ENCODE measurements around the gene UNC13A. TPM values are rescaled to one million over a fixed set of nuclear protein-coding genes. Genes with fewer than 3 reads are reported as not detected.
A peak's percentile ranks its signal among the peaks of the same experiment; 100 is the strongest.
"Not testable (repeated sequence)": the region's sequence is repeated elsewhere in the genome, so short reads cannot be mapped to it uniquely, and the experiment has no call there.

The UNC13A gene
- total RNA-seq, 1 experiment from 2014 or later, result under 0.01 TPM

- H3K9me3 ChIP-seq (ENCODE audit: low read length), result no peaks in the 10 kb centered on the region
- no peak overlapping the region for H3K9ac ChIP-seq (ENCODE audit: low read length)
- H3K9me2 ChIP-seq (replicated peaks; ENCODE audit: insufficient read depth, low read length), result no peaks in the 10 kb centered on the region
- no peaks in the 10 kb centered on the region for H3K4me1 ChIP-seq (ENCODE audit: low read length)
- H2AFZ ChIP-seq (ENCODE audit: low read length), result no peak overlapping the region; the same call in 1 of the 2 replicates
- peaks cover 18% of the 10 kb centered on the region for H3K36me3 ChIP-seq (ENCODE audit: insufficient read depth, low read length)
- no peaks in the 10 kb centered on the region for H3K27me3 ChIP-seq (ENCODE audit: low read length)
- DNase-seq, result peak; percentile 96
- H3K4me2 ChIP-seq (ENCODE audit: low read depth, low read length, poor library complexity, severe bottlenecking), result no peak overlapping the region
- no peaks in the 10 kb centered on the region for H3K79me2 ChIP-seq (ENCODE audit: low read length)
- H3K27ac ChIP-seq (ENCODE audit: low read length), result no peak overlapping the region
- H4K20me1 ChIP-seq (ENCODE audit: insufficient read depth, low read depth, low read length), result peaks cover 12% of the 10 kb centered on the region; the same call in 1 of the 2 replicates
- H3K4me3 ChIP-seq (ENCODE audit: low read length), result no peak overlapping the region
Measured at GRCh38 chr19:17579661-17580244, 108.4 kb downstream of the UNC13A start.

DNA sequence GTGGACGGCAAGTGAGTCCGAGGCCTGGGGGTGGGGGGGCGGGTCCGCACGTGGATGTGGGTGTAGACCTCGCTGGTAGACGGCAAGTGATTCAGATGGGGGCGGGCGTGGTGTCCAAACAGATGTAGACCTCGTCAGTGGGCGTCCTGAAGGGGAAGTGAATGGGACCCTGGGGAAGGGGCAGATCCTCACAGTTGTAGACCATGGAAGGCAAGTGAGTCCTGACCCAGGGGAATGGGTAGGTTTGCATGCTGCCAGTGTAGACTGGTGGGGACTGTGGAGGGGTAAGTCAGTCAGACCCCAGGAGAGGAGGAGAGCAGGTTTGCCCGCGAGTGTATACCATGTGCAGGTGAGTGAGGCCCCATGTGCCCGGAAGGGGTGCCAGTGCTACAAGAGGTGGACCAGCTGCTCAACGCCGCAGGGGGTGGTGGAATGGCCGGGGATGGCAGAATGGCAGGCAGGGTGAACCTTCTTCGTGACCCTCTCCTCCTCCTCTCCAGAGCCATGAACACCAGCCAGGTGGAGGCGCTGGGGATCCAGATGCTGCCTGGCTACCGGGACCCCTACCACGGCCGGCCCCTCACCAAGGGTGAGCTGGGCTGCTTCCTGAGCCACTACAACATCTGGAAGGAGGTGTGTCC, 110.6 kb downstream of the UNC13A start:
- H3K9me3 ChIP-seq (ENCODE audit: low read length), result no peaks in the 10 kb centered on the region
- no peak overlapping the region for H3K4me2 ChIP-seq (ENCODE audit: low read depth, low read length, poor library complexity, severe bottlenecking)
- H4K20me1 ChIP-seq (ENCODE audit: insufficient read depth, low read depth, low read length), result peaks cover 12% of the 10 kb centered on the region; the same call in 1 of the 2 replicates
- H3K79me2 ChIP-seq (ENCODE audit: low read length), result no peaks in the 10 kb centered on the region
- no peaks in the 10 kb centered on the region for H3K4me1 ChIP-seq (ENCODE audit: low read length)
- no peak overlapping the region for H3K4me3 ChIP-seq (ENCODE audit: low read length)
- H3K36me3 ChIP-seq (ENCODE audit: insufficient read depth, low read length), result peaks cover 19% of the 10 kb centered on the region
- H3K27ac ChIP-seq (ENCODE audit: low read length), result no peak overlapping the region
- no peak for DNase-seq
- no peak overlapping the region for H2AFZ ChIP-seq (ENCODE audit: low read length)
- H3K9ac ChIP-seq (ENCODE audit: low read length), result no peak overlapping the region
- H3K27me3 ChIP-seq (ENCODE audit: low read length), result no peaks in the 10 kb centered on the region
- no peaks in the 10 kb centered on the region for H3K9me2 ChIP-seq (replicated peaks; ENCODE audit: insufficient read depth, low read length)

DNA sequence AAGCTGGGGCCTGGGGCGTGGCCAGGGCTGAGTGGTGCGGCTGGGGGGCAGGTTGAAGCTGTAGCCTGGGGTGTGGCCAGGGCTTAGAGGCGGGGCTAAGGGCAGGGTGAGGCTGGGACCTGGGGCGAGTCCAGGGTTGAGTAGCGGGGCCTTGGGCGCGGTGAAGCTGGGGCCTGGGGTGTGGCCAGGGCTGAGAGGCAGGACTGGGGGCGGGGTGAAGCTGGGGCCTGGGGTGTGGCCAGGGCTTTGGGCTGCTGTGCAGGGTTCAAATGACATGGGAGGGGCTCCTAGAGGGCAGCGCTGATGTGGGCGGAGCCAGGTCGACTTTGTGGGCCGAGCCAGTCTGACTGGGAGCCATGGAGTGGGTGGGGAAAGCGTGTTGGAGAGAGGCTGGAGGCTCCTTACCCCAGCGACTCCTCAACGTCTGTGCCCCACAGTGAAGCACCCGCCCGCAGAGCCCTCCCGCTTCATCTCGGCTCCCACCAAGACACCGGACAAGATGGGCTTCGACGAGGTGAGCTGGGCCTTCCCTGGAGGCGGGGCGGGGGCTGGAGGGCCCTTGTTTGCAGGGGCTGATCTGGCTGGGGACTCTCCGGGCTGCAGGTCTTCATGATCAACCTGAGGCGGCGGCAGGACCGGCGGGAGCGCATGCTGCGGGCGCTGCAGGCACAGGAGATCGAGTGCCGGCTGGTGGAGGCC, 111.2 kb downstream of the UNC13A start:
- Histone ChIP-seq H3K79me2 (ENCODE audit: low read length) (no peaks in the 10 kb centered on the region), H3K4me2 (ENCODE audit: low read depth, low read length, poor library complexity, severe bottlenecking) (no peak overlapping the region), H3K4me3 (ENCODE audit: low read length) (no peak overlapping the region), H3K9ac (ENCODE audit: low read length) (no peak overlapping the region), H3K27ac (ENCODE audit: low read length) (no peak overlapping the region), H2AFZ (ENCODE audit: low read length) (no peak overlapping the region), H3K36me3 (ENCODE audit: insufficient read depth, low read length) (peaks cover 21% of the 10 kb centered on the region), H3K27me3 (ENCODE audit: low read length) (no peaks in the 10 kb centered on the region), H3K9me2 (replicated peaks; ENCODE audit: insufficient read depth, low read length) (no peaks in the 10 kb centered on the region), H3K4me1 (ENCODE audit: low read length) (no peaks in the 10 kb centered on the region), H4K20me1 (ENCODE audit: insufficient read depth, low read depth, low read length) (peaks cover 12% of the 10 kb centered on the region; the same call in 1 of the 2 replicates), H3K9me3 (ENCODE audit: low read length) (no peaks in the 10 kb centered on the region)
- DNase-seq, result peak; percentile 79

DNA sequence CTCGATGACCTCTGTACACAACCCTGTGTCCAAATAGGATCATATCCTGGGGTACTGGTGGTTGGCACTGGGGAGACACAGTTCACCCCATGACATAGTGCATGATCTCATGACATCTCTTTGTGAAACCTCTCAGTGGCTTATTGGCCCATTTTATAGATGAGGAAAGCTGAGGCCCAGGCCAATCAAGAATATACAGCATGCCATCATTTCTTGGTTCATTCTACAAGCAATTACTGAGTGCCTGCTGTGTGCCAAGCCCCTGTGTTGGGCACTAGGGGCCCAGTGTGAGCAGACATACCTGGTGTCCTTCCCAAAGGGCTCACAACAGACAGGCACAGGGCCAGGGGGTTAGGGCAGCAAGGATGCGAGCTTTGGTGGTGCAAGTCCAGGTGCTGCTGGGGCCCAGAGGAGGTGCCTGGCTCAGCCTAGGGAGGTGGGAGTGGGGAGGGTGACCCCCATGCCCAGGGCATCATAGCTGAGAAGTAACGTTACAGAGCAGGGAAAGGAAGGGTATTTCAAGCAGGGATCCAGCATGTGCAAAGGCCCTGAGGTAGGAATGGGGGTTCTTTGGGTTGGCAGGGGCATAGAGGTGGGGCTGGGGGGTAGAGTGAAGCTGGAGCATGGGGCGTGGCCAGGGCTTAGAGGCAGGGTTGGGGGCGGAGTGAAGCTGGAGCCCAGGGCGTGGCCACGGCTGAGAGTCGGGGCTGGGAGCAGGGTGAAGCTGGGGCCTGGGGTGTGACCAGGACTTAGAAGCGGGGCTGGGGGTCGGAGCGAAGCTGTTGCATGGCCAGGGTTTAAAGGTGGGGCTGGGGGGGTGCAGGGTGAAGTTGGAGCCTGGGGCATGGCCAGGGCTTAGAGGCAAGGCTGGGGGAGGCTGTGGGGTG, 112.0 kb downstream of the UNC13A start:
- H4K20me1 ChIP-seq (ENCODE audit: insufficient read depth, low read depth, low read length), result peaks cover 8% of the 10 kb centered on the region; the same call in 1 of the 2 replicates
- peaks cover 15% of the 10 kb centered on the region for H3K36me3 ChIP-seq (ENCODE audit: insufficient read depth, low read length)

DNA sequence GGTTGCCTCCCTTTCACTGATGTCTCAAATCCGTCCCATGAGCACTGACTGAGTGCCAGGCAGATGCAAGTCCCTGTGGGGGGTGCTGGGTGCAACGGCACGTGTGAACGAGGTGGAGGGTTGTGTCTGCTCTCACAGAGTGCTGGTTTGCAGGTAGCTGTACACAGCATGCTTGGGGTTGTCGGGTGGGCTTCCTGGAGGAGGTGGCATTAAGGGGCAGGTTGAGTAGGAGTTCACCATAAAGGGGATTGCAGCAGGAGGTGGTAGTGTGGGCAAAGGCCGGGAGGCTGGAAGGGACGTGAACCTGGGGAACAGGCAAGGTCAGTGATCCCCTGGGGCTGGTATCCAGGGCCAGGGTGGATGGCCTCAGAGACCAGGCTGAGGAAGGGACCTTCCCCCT, 115.5 kb downstream of the UNC13A start:
- Histone ChIP-seq H3K27ac (ENCODE audit: low read length) (no peak overlapping the region), H3K4me1 (ENCODE audit: low read length) (no peaks in the 10 kb centered on the region), H3K4me2 (ENCODE audit: low read depth, low read length, poor library complexity, severe bottlenecking) (no peak overlapping the region), H3K9me2 (replicated peaks; ENCODE audit: insufficient read depth, low read length) (no peaks in the 10 kb centered on the region), H2AFZ (ENCODE audit: low read length) (no peak overlapping the region), H3K79me2 (ENCODE audit: low read length) (no peaks in the 10 kb centered on the region), H3K36me3 (ENCODE audit: insufficient read depth, low read length) (peaks cover 15% of the 10 kb centered on the region), H4K20me1 (ENCODE audit: insufficient read depth, low read depth, low read length) (no peaks in the 10 kb centered on the region), H3K4me3 (ENCODE audit: low read length) (no peak overlapping the region), H3K9me3 (ENCODE audit: low read length) (no peaks in the 10 kb centered on the region), H3K9ac (ENCODE audit: low read length) (no peak overlapping the region), H3K27me3 (ENCODE audit: low read length) (no peaks in the 10 kb centered on the region)
- DNase-seq, result no peak

More for the DNA sequence above, 112.0 kb downstream of the UNC13A start:
- H3K4me2 ChIP-seq (ENCODE audit: low read depth, low read length, poor library complexity, severe bottlenecking), result no peak overlapping the region
- H2AFZ ChIP-seq (ENCODE audit: low read length), result no peak overlapping the region
- H3K9me2 ChIP-seq (replicated peaks; ENCODE audit: insufficient read depth, low read length), result no peaks in the 10 kb centered on the region
- no peaks in the 10 kb centered on the region for H3K4me1 ChIP-seq (ENCODE audit: low read length)
- H3K9ac ChIP-seq (ENCODE audit: low read length), result no peak overlapping the region
- no peaks in the 10 kb centered on the region for H3K9me3 ChIP-seq (ENCODE audit: low read length)
- H3K27ac ChIP-seq (ENCODE audit: low read length), result no peak overlapping the region
- H3K27me3 ChIP-seq (ENCODE audit: low read length), result no peaks in the 10 kb centered on the region
- H3K4me3 ChIP-seq (ENCODE audit: low read length), result no peak overlapping the region
- no peaks in the 10 kb centered on the region for H3K79me2 ChIP-seq (ENCODE audit: low read length)
- DNase-seq, result peak; percentile 68

GRCh38 chr19:17570791-17571190, 117.4 kb downstream of the UNC13A start:
- Histone ChIP-seq H3K27me3 (ENCODE audit: low read length) (no peaks in the 10 kb centered on the region), H3K27ac (ENCODE audit: low read length) (no peak overlapping the region), H4K20me1 (ENCODE audit: insufficient read depth, low read depth, low read length) (no peaks in the 10 kb centered on the region), H3K4me1 (ENCODE audit: low read length) (no peaks in the 10 kb centered on the region), H3K9me2 (replicated peaks; ENCODE audit: insufficient read depth, low read length) (no peaks in the 10 kb centered on the region), H3K36me3 (ENCODE audit: insufficient read depth, low read length) (peaks cover 13% of the 10 kb centered on the region), H3K4me3 (ENCODE audit: low read length) (no peak overlapping the region), H3K9ac (ENCODE audit: low read length) (no peak overlapping the region), H3K79me2 (ENCODE audit: low read length) (no peaks in the 10 kb centered on the region), H3K4me2 (ENCODE audit: low read depth, low read length, poor library complexity, severe bottlenecking) (no peak overlapping the region), H3K9me3 (ENCODE audit: low read length) (no peaks in the 10 kb centered on the region), H2AFZ (ENCODE audit: low read length) (no peak overlapping the region)
- no peak for DNase-seq

- H3K4me2 ChIP-seq (ENCODE audit: low read depth, low read length, poor library complexity, severe bottlenecking); H3K9me2 ChIP-seq (replicated peaks; ENCODE audit: insufficient read depth, low read length); H3K27me3 ChIP-seq (ENCODE audit: low read length); H3K9ac ChIP-seq (ENCODE audit: low read length); H4K20me1 ChIP-seq (ENCODE audit: insufficient read depth, low read depth, low read length); H3K27ac ChIP-seq (ENCODE audit: low read length); H3K9me3 ChIP-seq (ENCODE audit: low read length); DNase-seq; H3K79me2 ChIP-seq (ENCODE audit: low read length); H2AFZ ChIP-seq (ENCODE audit: low read length); H3K4me1 ChIP-seq (ENCODE audit: low read length); H3K4me3 ChIP-seq (ENCODE audit: low read length): not testable (repeated sequence)
- peaks cover 14% of the 10 kb centered on the region for H3K36me3 ChIP-seq (ENCODE audit: insufficient read depth, low read length)
Measured at GRCh38 chr19:17570291-17570690, 117.9 kb downstream of the UNC13A start.

- Histone ChIP-seq H4K20me1 (ENCODE audit: insufficient read depth, low read depth, low read length) (no peaks in the 10 kb centered on the region), H3K4me2 (ENCODE audit: low read depth, low read length, poor library complexity, severe bottlenecking) (no peak overlapping the region), H2AFZ (ENCODE audit: low read length) (no peak overlapping the region), H3K79me2 (ENCODE audit: low read length) (no peaks in the 10 kb centered on the region), H3K9me2 (replicated peaks; ENCODE audit: insufficient read depth, low read length) (no peaks in the 10 kb centered on the region), H3K36me3 (ENCODE audit: insufficient read depth, low read length) (peaks cover 14% of the 10 kb centered on the region), H3K4me3 (ENCODE audit: low read length) (no peak overlapping the region), H3K9ac (ENCODE audit: low read length) (no peak overlapping the region), H3K27me3 (ENCODE audit: low read length) (no peaks in the 10 kb centered on the region), H3K4me1 (ENCODE audit: low read length) (no peaks in the 10 kb centered on the region), H3K9me3 (ENCODE audit: low read length) (no peaks in the 10 kb centered on the region), H3K27ac (ENCODE audit: low read length) (no peak overlapping the region)
- no peak for DNase-seq
Measured at GRCh38 chr19:17567940-17568339, 120.2 kb downstream of the UNC13A start.
